GM23338 (cell line): ENCODE measurements around the gene DIP2B.

Experiments
- CTCF ChIP-seq, 2 experiments: fragments of 200-600 bp in 1 of 2; sonication (generic) in 1 of 2; conservative IDR thresholded peaks; 2 replicates each; pipeline versions ENCODE4 v1.5.1 to v1.6.1; 2016 to 2017; ENCODE audit warnings: antibody characterized with exemption in 2 of 2, low read depth in 2 of 2, mild to moderate bottlenecking in 2 of 2, moderate library complexity in 1 of 2
- POLR2AphosphoS5 ChIP-seq: IDR thresholded peaks from 2 replicates; pipeline ENCODE4 v1.6.1; 2016; ENCODE audit warnings: antibody characterized with exemption, low read depth

GRCh38 chr12:50696931-50697330 is 192.1 kb downstream of the DIP2B start:
- TF ChIP-seq CTCF (conservative IDR thresholded peaks at IDR 0.05; ENCODE audit: low read depth in 2 of 2) (no peak), POLR2AphosphoS5 (no peak)
